ENCODE measurements around the gene VSTM2L. TPM values are rescaled to one million over a fixed set of nuclear protein-coding genes. Genes with fewer than 3 reads are reported as not detected.

The VSTM2L gene
- total and polyA plus RNA-seq, 2 donors (not counting 1 experiment from before 2014, with no cell fraction given): 0.66 to 1.7 TPM

DNA sequence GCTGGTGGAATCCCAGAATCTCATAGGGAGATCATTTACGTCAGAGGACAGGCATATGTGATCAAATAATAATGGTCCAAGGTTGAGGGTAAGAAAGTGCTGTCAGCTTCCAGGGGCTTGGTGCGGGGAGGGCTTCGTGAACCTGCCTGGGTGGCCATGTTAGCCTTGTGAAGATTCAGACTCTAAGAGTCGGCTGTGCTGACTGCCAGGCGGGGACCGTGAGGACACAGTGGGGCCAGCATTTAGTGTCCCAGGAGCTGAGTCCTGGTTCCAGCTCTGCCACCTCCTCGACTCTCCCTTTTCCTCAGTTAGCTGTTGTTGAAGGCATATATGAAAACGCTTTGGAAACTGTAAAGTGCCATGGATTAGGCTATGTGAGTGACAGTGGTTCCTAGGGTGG, 33.5 kb downstream of the VSTM2L start:
- Histone ChIP-seq H2AFZ (ENCODE audit: low read length) (no peak overlapping the region), H3K4me1 (ENCODE audit: control insufficient read depth, extremely low read depth, insufficient read depth, low read length) (no peaks in the 10 kb centered on the region), H3K4me3 (replicated peaks in 1 of 4; ENCODE audit: control extremely low read depth in 1 of 4, insufficient read depth in 1 of 4, low read depth in 3 of 4, low read length in 4 of 4) (no peak overlapping the region), H3K9me3 (ENCODE audit: control insufficient read depth, insufficient read depth, low read depth, low read length) (no peaks in the 10 kb centered on the region), H3K79me2 (ENCODE audit: control insufficient read depth, insufficient read depth, low read length) (no peaks in the 10 kb centered on the region), H3K27ac (ENCODE audit: insufficient read depth, low read length) (no peak overlapping the region), H3K27me3 (ENCODE audit: control insufficient read depth, insufficient read depth, low read length) (peaks cover 10% of the 10 kb centered on the region), H3K4me2 (ENCODE audit: extremely low read depth, insufficient read depth, low read length) (no peak overlapping the region), H3K9ac (ENCODE audit: insufficient read depth, low read length) (no peak overlapping the region), H4K20me1 (ENCODE audit: control insufficient read depth, extremely low read depth, insufficient read depth, low read length) (no peaks in the 10 kb centered on the region), H3K36me3 (ENCODE audit: control insufficient read depth, insufficient read depth, low read length) (no peaks in the 10 kb centered on the region)
- no peak for TF ChIP-seq EZH2 (IDR thresholded peaks at IDR 0.05; ENCODE audit: low read length, missing control alignments)
- TF ChIP-seq, protein P1, sequence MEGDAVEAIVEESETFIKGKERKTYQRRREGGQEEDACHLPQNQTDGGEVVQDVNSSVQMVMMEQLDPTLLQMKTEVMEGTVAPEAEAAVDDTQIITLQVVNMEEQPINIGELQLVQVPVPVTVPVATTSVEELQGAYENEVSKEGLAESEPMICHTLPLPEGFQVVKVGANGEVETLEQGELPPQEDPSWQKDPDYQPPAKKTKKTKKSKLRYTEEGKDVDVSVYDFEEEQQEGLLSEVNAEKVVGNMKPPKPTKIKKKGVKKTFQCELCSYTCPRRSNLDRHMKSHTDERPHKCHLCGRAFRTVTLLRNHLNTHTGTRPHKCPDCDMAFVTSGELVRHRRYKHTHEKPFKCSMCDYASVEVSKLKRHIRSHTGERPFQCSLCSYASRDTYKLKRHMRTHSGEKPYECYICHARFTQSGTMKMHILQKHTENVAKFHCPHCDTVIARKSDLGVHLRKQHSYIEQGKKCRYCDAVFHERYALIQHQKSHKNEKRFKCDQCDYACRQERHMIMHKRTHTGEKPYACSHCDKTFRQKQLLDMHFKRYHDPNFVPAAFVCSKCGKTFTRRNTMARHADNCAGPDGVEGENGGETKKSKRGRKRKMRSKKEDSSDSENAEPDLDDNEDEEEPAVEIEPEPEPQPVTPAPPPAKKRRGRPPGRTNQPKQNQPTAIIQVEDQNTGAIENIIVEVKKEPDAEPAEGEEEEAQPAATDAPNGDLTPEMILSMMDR (conservative IDR thresholded peaks at IDR 0.05 in 1 of 2, IDR thresholded peaks at IDR 0.05 in 1 of 2; ENCODE audit: low read depth in 1 of 2, low read length in 2 of 2): no peak
- no peak for DNase-seq (ENCODE audit: low read depth in 2 of 2)

DNA sequence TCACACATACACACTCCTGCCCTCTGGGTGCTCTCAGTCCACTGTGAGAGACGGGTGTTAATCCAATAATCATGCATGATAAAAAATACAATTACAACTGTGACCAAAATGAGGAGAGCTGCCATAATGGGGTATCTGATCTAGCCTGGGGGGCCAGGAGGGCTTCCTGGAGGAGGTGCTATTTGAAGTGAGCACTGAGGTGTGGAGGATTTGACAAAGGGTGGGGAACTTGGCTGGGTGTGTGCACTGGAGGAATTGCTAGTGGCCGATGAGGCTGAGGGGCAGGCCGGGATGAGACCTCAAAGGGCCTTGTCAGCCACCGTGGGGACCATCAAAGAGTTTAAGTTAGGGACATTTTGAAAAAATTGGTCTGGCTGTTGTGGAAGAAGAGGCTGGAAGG, 34.8 kb downstream of the VSTM2L start:
- no peak for DNase-seq (ENCODE audit: low read depth in 2 of 2)
- H3K4me1 ChIP-seq (ENCODE audit: control insufficient read depth, extremely low read depth, insufficient read depth, low read length): no peaks in the 10 kb centered on the region
- no peaks in the 10 kb centered on the region for H3K9me3 ChIP-seq (ENCODE audit: control insufficient read depth, insufficient read depth, low read depth, low read length)
- no peaks in the 10 kb centered on the region for H3K79me2 ChIP-seq (ENCODE audit: control insufficient read depth, insufficient read depth, low read length)
- no peak overlapping the region for H3K4me2 ChIP-seq (ENCODE audit: extremely low read depth, insufficient read depth, low read length)
- H3K27ac ChIP-seq (ENCODE audit: insufficient read depth, low read length): no peak overlapping the region
- H3K36me3 ChIP-seq (ENCODE audit: control insufficient read depth, insufficient read depth, low read length): no peaks in the 10 kb centered on the region
- H4K20me1 ChIP-seq (ENCODE audit: control insufficient read depth, extremely low read depth, insufficient read depth, low read length): no peaks in the 10 kb centered on the region
- no peak overlapping the region for H3K4me3 ChIP-seq (replicated peaks in 1 of 4; ENCODE audit: control extremely low read depth in 1 of 4, insufficient read depth in 1 of 4, low read depth in 3 of 4, low read length in 4 of 4)
- H3K9ac ChIP-seq (ENCODE audit: insufficient read depth, low read length): no peak overlapping the region
- TF ChIP-seq, protein P1 (conservative IDR thresholded peaks at IDR 0.05 in 1 of 2, IDR thresholded peaks at IDR 0.05 in 1 of 2; ENCODE audit: low read depth in 1 of 2, low read length in 2 of 2): no peak
- TF ChIP-seq EZH2 (IDR thresholded peaks at IDR 0.05; ENCODE audit: low read length, missing control alignments): no peak
- H3K27me3 ChIP-seq (ENCODE audit: control insufficient read depth, insufficient read depth, low read length): peaks cover 1% of the 10 kb centered on the region
- no peak overlapping the region for H2AFZ ChIP-seq (ENCODE audit: low read length)

DNA sequence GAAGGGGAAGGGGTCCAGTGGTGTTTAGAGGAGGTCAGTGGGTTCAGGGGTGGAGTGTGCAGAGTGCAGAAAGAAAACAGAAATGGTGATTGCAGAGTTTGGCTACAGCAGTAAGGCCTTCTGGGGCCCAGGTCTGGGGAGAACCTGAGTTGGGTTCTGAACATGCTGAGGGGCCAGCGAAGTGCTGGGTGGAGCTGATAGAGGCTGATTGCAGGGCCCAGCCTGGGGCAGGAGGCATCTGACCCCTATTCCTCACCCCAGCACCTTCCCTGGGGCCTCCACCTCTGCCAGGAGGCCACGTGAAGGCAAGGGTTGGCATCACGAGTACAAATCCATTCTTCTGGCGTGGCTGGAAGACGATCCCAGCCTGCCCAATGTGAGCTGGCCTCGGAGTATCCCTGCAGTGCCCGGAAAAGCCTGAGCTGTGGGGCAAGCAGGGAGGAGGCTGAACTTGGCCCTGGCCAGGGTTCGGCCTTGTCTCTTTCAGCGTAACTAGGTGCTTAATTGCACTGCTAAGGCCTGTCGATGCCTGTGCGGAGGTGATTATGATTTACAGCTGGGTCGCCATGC, 35.3 kb downstream of the VSTM2L start:
- Histone ChIP-seq H3K4me1 (ENCODE audit: control insufficient read depth, extremely low read depth, insufficient read depth, low read length) (no peaks in the 10 kb centered on the region), H3K4me2 (ENCODE audit: extremely low read depth, insufficient read depth, low read length) (no peak overlapping the region), H3K4me3 (replicated peaks in 1 of 4; ENCODE audit: control extremely low read depth in 1 of 4, insufficient read depth in 1 of 4, low read depth in 3 of 4, low read length in 4 of 4) (no peak overlapping the region), H3K79me2 (ENCODE audit: control insufficient read depth, insufficient read depth, low read length) (no peaks in the 10 kb centered on the region), H3K9me3 (ENCODE audit: control insufficient read depth, insufficient read depth, low read depth, low read length) (no peaks in the 10 kb centered on the region), H3K27me3 (ENCODE audit: control insufficient read depth, insufficient read depth, low read length) (no peaks in the 10 kb centered on the region), H3K36me3 (ENCODE audit: control insufficient read depth, insufficient read depth, low read length) (no peaks in the 10 kb centered on the region), H3K27ac (ENCODE audit: insufficient read depth, low read length) (no peak overlapping the region), H2AFZ (ENCODE audit: low read length) (no peak overlapping the region), H4K20me1 (ENCODE audit: control insufficient read depth, extremely low read depth, insufficient read depth, low read length) (no peaks in the 10 kb centered on the region), H3K9ac (ENCODE audit: insufficient read depth, low read length) (no peak overlapping the region)
- DNase-seq (ENCODE audit: low read depth in 2 of 2): no peak
- TF ChIP-seq, protein P1 (conservative IDR thresholded peaks at IDR 0.05 in 1 of 2, IDR thresholded peaks at IDR 0.05 in 1 of 2; ENCODE audit: low read depth in 1 of 2, low read length in 2 of 2): no peak
- no peak for TF ChIP-seq EZH2 (IDR thresholded peaks at IDR 0.05; ENCODE audit: low read length, missing control alignments)

Measured in fibroblast of lung (primary cell).